Bronchial epithelial cell (primary cell): ENCODE results near the gene SAP30L. TPM values are rescaled to one million over a fixed set of nuclear protein-coding genes. Genes with fewer than 3 reads are reported as not detected.

Source experiments
- DNase-seq: peaks from one replicate; pipeline ENCODE4 v3.0.0-alpha.2; 2010; ENCODE audit warnings: low read depth
- FAIRE-seq: peaks from 2 replicates; lab custom pipeline; 2011; peaks lifted over from hg19 to GRCh38; lab: Jason Lieb, UNC
- H3K27me3 ChIP-seq: 2 replicates; pipeline ENCODE4 v1.5.1; 2011; ENCODE audit warnings: low read length; ENCODE audit not compliant: control insufficient read depth, insufficient read depth
- H3K36me3 ChIP-seq: 2 replicates; pipeline ENCODE4 v1.5.1; 2011; ENCODE audit warnings: low read length; ENCODE audit not compliant: control insufficient read depth, insufficient read depth
- H3K4me3 ChIP-seq: 2 replicates; pipeline ENCODE4 v1.5.1; 2011; ENCODE audit warnings: mild to moderate bottlenecking, low read depth, low read length, control low read depth
- CTCF ChIP-seq: IDR thresholded peaks from 2 replicates; pipeline ENCODE4 v1.5.1; 2011; ENCODE audit warnings: mild to moderate bottlenecking, moderate library complexity, low read length, control low read depth, inconsistent platforms; ENCODE audit not compliant: insufficient read depth, severe bottlenecking
- total RNA-seq: library from RNA; depleted of rRNA; stranded (reverse); fragments of >200 nt; gene quantifications from 2 replicates; pipeline ENCODE4 v1.2.1, GENCODE V29; 2014

The SAP30L gene
- total RNA-seq, 1 donor from 2014 or later, result 32.4 TPM

- H3K4me3 ChIP-seq, result no peak overlapping the region
- FAIRE-seq (no peak), DNase-seq (no peak)
- H3K36me3 ChIP-seq, result no peaks in the 10 kb centered on the region
- no peak for TF ChIP-seq CTCF
- peaks cover 2% of the 10 kb centered on the region for H3K27me3 ChIP-seq
These were observed 60.9 kb downstream of the SAP30L start for GRCh38 chr5:154506716-154507080.

- Histone ChIP-seq H3K4me3 (no peak overlapping the region), H3K27me3 (peaks cover 2% of the 10 kb centered on the region)
- TF ChIP-seq CTCF, result no peak
These were observed 62.3 kb downstream of the SAP30L start for GRCh38 chr5:154508114-154508513.

GRCh38 chr5:154509784-154510555 is 64.2 kb downstream of the SAP30L start:
- Histone ChIP-seq H3K36me3 (no peaks in the 10 kb centered on the region), H3K4me3 (no peak overlapping the region), H3K27me3 (peaks cover 15% of the 10 kb centered on the region)
- FAIRE-seq (no peak), DNase-seq (no peak)
- TF ChIP-seq CTCF, result no peak

More at GRCh38 chr5:154508114-154508513, 62.3 kb downstream of the SAP30L start:
- DNase-seq, result no peak
- H3K36me3 ChIP-seq, result no peaks in the 10 kb centered on the region
- FAIRE-seq, result no peak

Other genes with a start within 250 kb of the SAP30L start
- not detected in 2 replicates for gene HAND1, start 32.2 kb downstream of the SAP30L start, total RNA-seq